ENCODE results near the gene LYRM2.
"Not testable (repeated sequence)": the region's sequence is repeated elsewhere in the genome, so short reads cannot be mapped to it uniquely, and the experiment has no call there.

LYRM2 gene

DNA sequence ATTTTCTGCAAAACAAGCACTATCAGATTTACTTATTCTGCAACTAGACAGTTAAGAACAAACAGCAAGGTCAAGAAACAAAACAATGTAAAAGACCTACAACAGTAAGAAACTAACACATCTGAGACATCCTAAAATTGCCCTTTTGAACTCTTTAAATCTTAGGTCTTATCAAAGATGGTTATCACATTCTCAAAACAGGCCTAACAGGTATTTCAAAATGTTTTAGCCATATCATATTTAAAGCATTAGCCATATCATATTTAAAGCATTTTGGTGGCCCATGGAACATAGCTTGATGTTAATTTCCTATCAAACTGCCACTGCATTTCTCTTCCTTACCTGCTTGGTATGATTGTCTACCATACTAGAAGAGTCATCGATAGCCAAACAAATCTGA lies 11.1 kb upstream of the LYRM2 start:
- no peak for DNase-seq

- no peak for DNase-seq
Observed at GRCh38 chr6:89644864-89645263, 6.3 kb upstream of the LYRM2 start.

- peak in 14 of 56 donors; percentile 3 to 19 (median 7) for DNase-seq
Observed at GRCh38 chr6:89643406-89643805, 4.9 kb upstream of the LYRM2 start.

- peak in 1 of 56 donors; percentile 3 for DNase-seq
Observed at GRCh38 chr6:89642956-89643355, 4.4 kb upstream of the LYRM2 start.

DNA sequence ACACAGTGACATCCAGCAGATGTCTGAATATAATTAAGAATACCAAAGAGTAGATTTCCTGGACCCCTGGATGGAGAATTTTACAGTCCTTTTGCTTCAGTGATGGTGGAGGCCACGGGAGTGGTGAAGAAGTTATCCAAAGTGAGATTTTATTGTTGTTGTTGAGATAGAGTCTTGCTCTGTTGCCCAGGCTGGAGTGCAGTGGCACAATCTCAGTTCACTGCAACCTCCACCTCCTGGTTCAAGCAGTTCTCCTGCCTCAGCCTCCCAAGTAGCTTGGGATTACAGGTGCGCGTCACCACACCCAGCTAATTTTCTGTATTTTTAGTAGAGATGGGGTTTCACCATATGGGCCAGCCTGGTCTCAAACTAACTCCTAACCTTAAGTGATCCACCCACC lies 3.0 kb upstream of the LYRM2 start:
- not testable (repeated sequence) for DNase-seq

- no peak for DNase-seq
Observed at GRCh38 chr6:89640804-89641203, 2.3 kb upstream of the LYRM2 start.

- DNase-seq: no peak
Observed at GRCh38 chr6:89637960-89638319, 607 bp downstream of the LYRM2 start.

DNA sequence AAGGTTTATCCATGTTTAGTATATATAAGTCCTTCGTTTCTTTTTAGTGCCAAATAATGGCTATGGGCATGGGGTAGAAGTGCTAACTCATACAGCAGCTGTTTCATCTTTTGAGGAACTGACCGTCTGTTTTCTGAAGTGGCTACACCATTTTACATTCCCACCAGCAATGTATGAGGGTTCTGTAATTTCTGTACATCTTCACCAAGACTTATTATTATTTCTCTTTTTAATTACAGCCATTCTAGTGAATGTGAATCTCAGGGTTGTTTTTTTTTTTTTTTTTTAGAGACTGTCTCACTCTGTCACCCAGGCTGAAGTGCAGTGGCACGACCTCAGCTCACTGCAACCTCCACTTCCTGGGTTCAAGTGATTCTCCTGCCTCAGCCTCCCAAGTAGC lies 2.1 kb downstream of the LYRM2 start:
- DNase-seq: not testable (repeated sequence)

DNA sequence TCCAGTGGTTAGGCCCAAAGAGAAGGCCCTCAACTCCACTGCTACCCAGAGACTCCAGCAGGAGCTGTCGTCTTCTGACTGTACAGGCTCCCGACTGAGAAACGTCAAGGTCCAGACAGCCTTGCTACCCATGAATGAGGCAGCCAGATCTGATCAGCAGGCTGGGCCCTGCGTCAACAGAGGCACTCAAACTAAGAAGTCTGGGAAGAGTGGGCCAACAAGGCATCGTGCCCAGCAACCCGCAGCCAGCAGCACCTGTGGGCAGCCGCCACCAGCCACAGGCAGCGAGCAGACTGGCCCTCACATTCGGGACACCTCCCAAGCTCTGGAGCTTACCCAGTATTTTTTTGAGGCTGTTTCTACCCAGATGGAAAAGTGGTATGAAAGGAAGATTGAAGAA lies 8.1 kb downstream of the LYRM2 start:
- DNase-seq: peak in 15 of 56 donors; percentile 2 to 45 (median 17)

DNA sequence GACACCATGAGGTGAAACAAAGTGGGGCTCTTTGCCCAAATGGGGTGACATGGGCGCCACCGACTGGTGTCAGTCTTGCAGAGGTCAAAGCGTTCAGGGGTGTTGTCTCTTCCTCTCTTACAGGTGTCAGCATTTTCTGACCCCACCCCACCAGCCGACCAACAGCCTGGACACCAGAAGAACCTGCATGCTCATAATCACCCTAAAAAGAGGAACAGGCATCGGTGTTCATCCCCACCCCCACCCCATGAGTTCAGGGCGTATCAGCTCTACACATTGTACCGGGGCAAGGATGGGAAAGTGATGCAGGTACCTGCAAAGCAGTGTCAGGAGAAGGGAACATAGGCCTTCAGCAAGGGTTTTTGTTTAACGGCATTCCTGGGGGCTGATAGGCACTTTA lies 14.8 kb downstream of the LYRM2 start:
- DNase-seq: no peak

DNA sequence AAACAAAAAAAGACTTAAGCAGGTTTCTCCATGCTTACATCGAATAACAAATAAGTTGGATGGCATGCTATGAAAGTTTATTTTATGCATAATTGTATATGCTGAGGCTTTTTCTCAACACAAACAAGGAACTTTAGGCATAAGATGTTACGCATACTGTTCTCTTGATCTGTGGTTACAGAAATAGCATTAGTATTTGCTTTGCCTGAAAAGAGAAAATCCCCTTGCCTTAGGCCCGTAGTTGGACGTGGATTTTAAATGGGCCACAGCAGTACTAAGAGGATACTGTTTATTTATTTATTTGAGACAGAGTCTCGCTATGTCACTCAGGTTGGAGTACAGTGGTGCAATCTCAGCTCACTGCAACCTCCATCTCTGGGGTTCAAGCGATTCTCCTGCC lies 19.0 kb downstream of the LYRM2 start:
- DNase-seq: no peak

- no peak for DNase-seq
Observed at GRCh38 chr6:89618026-89618425, 20.5 kb downstream of the LYRM2 start.

DNA sequence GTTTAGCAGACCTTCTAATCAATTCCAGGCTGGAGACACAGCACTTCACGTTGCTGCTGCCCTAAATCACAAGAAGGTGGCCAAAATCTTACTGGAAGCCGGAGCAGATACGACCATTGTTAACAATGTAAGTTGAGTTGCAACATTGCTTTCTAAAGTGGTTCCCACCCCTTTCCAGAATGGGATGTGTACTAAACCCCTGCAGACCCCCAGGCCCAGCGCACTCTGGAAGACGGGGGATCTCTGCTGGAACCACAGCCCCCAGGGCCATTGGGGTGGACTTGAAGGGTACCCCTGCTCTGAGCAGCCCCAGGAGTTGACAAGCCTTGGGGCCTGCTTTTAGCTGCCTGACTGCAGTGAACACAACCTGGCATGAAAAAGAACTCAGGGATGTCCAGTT lies 22.0 kb downstream of the LYRM2 start:
- no peak for DNase-seq

DNA sequence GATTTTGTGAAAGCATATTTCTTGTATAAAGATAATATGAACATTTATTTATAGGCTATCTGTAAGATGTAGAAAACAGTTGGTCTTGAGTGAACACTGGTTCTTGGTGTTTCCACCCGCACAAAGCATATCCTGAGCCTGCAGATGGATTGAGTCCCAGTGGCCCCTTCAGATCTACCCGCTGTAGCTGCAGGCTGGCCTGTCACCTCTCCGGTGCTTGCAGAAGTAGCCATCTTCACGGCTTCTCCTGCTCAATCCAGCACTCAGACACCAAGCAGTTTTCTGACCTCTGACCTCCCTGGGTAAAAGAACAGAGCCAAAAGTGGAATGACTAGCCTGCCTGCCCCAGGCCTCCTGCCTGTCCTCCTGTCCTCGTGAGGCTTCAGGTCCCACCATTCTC lies 22.7 kb downstream of the LYRM2 start:
- DNase-seq: no peak

DNA sequence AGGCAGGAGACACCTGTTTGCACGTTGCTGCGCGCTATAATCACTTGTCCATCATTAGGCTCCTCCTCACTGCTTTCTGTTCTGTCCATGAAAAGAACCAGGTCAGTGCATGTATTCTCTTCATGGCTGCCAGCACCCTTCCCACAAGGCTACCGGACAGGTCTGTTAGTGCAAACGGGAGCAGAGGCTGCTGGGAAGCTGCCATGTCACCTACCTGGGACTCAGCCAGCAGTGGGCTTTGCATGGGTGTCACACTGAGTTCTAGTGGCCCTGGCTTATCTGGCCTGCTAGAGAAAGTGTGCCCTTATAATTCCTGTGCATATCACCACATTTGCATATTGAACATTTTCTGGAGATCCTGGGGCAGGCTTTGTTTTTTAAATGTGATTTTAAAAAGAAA lies 24.8 kb downstream of the LYRM2 start:
- DNase-seq: no peak

- DNase-seq: no peak
Observed at GRCh38 chr6:89612121-89612520, 26.4 kb downstream of the LYRM2 start.

GRCh38 chr6:89611666-89612065 lies 26.9 kb downstream of the LYRM2 start:
- no peak for DNase-seq

DNA sequence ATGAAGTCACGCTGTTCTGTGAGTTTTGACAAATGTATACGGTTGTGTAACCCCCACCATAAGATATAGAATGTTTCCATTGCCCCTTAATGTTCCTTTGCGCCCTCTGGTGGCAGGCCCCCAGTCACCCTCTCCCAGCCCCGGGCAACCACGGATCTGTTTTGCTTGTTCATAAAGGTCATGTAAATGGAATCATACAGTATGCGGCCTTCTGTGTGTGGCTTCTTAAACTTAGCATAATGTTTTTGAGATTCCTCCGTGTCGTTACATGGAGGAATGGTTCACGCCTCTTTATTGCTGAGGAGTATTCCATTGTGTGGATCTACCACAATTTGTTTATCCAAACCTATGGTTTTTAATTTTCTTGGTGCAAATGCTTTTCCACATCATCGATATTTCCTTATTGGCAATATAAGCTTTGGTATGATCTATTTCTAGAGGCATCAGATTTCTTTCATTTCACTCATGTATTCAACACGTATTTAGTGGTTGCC lies 28.4 kb downstream of the LYRM2 start:
- DNase-seq: peak in 23 of 56 donors; percentile 1 to 56 (median 8)

DNA sequence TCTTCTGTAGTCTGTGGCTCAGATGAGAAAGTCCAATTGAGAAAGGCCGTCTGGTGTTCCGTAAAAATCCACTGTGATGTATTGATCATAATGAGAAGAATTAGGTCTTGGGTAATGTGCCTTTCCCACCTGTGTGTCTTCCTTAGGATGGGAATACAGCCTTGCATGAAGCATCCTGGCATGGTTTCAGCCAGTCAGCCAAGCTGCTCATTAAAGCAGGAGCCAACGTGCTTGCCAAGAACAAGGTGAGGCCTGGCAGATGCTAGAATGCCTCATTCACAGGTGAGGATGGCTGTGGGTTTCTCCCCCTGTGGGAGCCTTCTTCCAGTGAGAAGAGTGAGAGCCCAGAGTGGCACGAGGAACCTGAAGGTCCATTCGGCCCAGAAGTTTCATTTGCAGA lies 32.7 kb downstream of the LYRM2 start:
- no peak for DNase-seq

DNA sequence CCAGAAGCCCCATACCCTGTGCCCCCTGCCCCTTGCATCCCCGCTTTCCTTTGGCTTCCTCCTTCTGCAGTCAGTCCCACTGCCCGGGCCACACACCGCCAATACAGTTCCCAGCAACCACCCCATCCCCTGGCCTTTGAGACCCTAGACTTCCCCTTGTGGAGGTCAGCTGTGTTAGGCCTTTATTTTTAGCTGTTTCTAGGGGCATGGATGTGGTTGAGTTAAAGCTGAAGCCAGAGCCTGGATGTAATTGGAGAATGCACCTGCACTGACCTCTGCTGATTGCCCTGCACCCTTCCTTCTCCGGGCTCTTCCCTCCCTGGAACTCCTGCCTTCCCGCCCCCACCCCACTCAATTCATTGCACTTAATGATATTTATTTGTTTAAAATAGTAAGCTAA lies 33.9 kb downstream of the LYRM2 start:
- DNase-seq: no peak

DNA sequence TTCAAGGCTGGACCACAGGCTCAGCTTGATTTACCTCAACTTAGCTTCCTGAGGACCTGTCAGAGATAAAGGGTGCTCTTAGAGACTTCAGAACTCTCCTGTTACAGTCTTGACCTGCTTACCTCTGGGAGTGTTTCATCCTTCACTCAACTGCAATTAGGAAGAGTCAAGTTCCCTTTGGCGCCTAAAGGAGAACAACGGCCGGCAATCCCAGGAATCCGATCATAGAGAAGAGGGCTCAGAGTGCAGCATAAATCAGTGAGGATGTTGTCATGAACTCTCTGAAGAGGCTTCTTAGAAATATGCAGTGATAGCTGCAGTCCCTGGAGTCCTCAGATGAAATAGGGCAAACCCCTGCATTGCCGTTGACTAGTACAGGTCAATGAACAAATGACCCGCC lies 36.4 kb downstream of the LYRM2 start:
- DNase-seq: no peak

DNA sequence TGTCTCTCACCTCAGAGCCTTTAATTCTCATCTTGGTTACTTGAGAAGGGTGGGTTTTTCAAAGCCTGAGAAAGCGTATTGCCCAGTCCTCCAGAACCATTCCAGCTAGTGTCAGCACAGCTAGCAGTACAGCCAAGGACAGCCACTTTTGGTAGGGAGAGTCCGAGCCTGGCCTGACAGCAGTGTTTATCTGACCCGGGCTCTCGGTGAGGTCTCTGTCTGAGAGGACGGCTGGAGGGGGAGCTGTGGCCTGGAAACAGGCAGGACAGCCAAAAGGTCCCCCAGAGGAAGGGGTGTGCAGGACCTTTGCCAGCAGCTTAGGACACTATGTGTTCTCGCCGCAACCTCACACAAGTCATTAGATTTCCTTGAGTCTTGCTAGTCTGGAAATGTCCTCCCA lies 38.8 kb downstream of the LYRM2 start:
- no peak for DNase-seq

- DNase-seq: no peak
Observed at GRCh38 chr6:89597988-89598387, 40.6 kb downstream of the LYRM2 start.

DNA sequence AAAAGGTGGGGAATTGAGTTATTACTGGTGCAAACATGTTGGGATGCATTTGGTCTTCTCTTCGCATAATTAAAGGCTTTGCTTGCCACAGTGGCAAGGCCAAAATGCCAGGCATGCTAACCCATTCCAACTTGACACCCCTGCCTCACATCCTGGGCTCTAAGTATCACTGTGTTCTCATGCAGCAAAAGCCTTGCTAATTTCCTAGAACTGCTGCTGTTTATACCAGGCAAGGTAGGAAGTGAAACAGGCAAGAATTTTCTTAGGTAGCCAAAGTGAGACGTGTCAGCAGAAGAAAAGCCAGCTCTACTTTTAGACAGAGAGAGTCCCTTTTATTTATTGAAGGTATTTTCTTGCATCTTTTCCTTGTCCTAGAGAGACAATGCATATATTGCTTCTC lies 41.2 kb downstream of the LYRM2 start:
- no peak for DNase-seq

- no peak for DNase-seq
Observed at GRCh38 chr6:89596484-89596883, 42.1 kb downstream of the LYRM2 start.
